Omental fat pad (tissue), 4 donors: Measurements from ENCODE around the gene FRMPD2. TPM values are rescaled to one million over a fixed set of nuclear protein-coding genes. Genes with fewer than 3 reads are reported as not detected.
"Not testable (repeated sequence)": the region's sequence is repeated elsewhere in the genome, so short reads cannot be mapped to it uniquely, and the experiment has no call there.

Experiments used
- ATAC-seq: fragments of 150-250 bp; one replicate; pipeline ENCODE4 v1.9.1; 2016; ENCODE audit warnings: mild to moderate bottlenecking, moderate library complexity; ENCODE audit not compliant: low FRiP score
- DNase-seq: peaks from one replicate; pipeline ENCODE4 v3.0.0-alpha.2; 2019; ENCODE audit warnings: low spot score
- total RNA-seq, 4 donors: library from RNA; depleted of rRNA; stranded (reverse); fragments of >200 nt; gene quantifications; one replicate each; pipeline ENCODE4 v1.1.0, GENCODE V29; 2016
- TF ChIP-seq, protein P1 (sequence below), 3 donors: fragments of 450-650 bp; IDR thresholded peaks; one replicate each; pipeline ENCODE4 v1.5.1; 2016 to 2017; ENCODE audit warnings: antibody characterized with exemption in 3 of 3, mild to moderate bottlenecking in 3 of 3, moderate library complexity in 2 of 3

FRMPD2 gene
- total RNA-seq, 4 donors from 2014 or later, result not detected

DNA sequence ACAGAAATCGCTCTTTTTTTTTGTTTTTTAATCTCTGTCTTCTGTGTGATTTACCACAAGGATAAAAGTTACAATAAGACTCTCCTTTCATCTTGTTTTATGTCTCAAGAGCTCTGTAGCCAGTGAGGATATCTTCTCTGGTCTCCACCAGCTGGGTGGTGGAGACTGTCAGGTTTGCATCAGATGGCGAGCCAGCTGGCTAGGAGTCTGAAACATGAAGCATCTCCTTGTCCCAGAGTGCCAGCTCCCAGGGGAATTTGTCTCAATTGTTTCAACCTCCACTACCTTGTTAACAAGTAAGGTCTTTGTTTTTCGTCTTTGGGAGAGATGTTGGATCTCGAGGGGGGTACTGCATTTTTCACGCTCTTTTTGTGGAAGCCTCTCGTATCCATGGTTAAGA lies 47.3 kb downstream of the FRMPD2 start:
- DNase-seq, result no peak
- ATAC-seq, result no peak
- TF ChIP-seq, protein P1, sequence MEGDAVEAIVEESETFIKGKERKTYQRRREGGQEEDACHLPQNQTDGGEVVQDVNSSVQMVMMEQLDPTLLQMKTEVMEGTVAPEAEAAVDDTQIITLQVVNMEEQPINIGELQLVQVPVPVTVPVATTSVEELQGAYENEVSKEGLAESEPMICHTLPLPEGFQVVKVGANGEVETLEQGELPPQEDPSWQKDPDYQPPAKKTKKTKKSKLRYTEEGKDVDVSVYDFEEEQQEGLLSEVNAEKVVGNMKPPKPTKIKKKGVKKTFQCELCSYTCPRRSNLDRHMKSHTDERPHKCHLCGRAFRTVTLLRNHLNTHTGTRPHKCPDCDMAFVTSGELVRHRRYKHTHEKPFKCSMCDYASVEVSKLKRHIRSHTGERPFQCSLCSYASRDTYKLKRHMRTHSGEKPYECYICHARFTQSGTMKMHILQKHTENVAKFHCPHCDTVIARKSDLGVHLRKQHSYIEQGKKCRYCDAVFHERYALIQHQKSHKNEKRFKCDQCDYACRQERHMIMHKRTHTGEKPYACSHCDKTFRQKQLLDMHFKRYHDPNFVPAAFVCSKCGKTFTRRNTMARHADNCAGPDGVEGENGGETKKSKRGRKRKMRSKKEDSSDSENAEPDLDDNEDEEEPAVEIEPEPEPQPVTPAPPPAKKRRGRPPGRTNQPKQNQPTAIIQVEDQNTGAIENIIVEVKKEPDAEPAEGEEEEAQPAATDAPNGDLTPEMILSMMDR (IDR thresholded peaks at IDR 0.05), result no peak

DNA sequence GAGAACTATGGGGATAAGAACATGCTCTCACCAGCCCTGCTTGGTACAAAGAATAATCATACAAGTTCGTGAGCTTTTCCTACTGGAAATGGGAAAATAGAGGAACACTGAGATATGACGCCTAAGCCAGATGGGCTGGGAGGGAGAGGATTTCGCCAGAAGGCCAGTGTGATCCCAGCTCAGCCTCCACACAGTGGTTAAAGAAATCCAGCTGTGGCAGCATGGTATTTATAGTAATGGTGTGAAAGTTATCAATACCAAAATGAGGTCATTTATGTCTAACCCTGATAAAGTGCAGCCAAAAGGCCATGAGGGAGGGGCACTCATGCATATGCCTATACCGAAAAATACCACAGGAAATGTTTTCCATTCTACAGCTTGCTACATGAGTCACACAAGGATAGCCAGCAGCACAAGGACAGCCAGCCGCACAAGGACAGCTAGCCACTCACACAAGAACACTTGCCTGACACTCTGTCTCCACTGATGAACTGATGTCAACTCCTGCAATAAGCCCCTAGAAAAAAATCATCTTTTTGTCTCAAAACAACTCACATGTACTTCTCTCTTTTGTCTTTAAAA lies 49.4 kb downstream of the FRMPD2 start:
- ATAC-seq (no peak), DNase-seq (no peak)
- TF ChIP-seq, protein P1 (IDR thresholded peaks at IDR 0.05), result no peak

DNA sequence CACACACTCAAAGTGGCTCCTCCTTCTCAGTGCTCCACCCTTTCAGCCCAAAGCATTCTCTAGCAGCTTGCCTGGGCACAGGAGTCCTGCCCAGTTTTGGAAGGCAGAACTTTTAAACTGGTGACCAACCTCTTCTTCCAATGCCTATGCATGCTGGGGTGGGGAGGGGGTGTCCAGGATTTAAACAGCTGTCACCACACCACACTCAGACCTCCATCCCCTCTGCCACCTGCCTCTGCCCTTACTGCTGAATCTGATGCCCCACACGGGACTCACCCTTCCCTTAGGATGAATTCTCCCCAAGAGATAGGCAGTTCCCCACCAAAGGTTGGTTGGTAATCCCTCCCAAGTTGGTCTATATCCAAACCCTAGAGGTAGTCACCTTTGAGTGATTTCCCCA lies 50.2 kb downstream of the FRMPD2 start:
- TF ChIP-seq, protein P1 (IDR thresholded peaks at IDR 0.05), result no peak
- ATAC-seq, result no peak
- DNase-seq, result no peak

DNA sequence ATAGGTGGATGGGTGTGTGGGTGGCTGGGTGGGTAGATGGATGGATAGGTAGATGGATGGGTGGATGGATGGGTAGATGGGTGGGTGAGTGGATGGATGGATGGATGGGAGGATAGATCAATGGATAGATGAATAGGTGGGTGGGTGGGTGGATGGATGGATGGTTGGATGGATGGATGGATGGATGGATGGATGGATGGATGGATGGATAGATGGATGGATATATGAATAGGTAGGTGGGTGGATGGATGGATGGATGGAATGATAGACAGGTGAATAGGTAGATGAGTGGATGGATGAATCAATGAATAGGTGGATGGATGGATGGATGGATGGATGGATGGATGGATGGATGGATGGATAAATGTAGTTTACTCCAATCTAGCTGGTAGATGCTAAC lies 52.7 kb downstream of the FRMPD2 start:
- TF ChIP-seq, protein P1 (IDR thresholded peaks at IDR 0.05), result no peak
- no peak for ATAC-seq
- DNase-seq, result no peak

DNA sequence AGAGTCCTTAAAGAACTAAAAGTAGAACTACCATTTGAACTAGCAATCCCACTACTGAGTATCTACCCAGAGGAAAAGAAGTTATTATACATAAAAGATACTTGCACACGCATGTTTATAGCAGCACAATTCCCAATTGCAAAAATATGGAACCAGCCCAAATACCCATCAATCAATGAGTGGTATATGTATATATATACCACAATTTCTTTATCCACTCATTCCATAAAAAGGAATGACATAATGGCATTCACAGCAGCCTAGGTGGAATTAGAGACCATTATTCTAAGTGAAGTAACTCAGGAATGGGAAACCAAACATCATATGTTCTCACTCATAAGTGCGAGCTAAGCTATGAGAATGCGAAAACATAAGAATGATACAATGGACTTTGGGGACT lies 53.5 kb downstream of the FRMPD2 start:
- not testable (repeated sequence) for ATAC-seq, DNase-seq

DNA sequence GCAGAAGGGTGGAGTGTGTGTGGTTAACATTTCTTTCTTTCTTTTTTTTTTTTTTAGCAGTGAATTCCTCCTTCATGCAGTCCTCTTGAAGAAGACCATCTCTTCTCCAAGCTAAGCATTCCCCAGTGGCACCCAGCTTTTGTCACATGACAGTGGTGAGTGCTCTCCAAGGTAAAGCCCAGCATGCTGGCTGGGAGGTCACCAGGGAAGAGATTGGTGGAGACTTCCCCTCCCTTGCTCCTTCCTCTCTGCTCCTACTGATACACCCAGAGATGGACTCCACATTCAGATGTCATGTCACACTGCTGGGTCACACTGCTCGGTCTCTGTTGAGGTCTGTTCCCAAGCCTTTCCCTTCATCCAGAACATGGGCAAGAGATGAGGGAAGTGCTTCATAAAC lies 55.3 kb downstream of the FRMPD2 start:
- no peak for DNase-seq

DNA sequence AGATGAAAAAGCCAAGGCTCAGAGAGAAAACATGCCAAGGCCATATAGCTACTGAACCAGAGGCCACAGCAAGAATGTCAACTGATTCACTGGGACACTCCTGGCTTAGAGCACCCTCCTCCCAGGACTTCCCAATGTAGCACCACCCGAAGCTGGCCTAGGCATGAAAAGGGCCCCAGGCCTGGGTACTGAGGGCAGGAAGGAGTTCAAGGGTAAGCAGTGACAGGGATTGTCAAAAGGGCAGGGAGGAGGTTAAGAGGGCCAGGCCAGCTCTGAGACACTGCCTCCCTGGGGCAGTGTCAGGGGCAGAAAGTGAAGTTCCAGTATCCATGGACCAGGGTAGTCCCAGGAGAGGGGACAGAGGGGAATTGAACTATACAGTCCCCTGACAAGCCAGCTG lies 57.8 kb downstream of the FRMPD2 start:
- ATAC-seq (no peak), DNase-seq (no peak)
- TF ChIP-seq, protein P1 (IDR thresholded peaks at IDR 0.05), result no peak

More for the DNA sequence above, 55.3 kb downstream of the FRMPD2 start:
- TF ChIP-seq, protein P1 (IDR thresholded peaks at IDR 0.05), result no peak
- no peak for ATAC-seq

DNA sequence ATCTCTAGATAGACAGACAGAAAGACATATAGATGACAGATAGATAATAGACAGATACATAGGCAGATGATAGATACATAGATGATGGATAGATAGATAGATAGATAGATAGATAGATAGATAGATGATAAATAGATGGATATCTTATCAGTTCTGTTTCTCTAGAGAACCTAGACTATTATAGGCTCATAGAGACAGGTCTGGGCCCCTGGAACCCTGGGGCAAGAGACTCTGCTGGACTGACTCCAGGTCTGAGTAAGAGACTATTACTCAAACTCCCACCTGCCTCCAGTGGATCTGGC lies 58.3 kb downstream of the FRMPD2 start:
- ATAC-seq (no peak), DNase-seq (no peak)
- TF ChIP-seq, protein P1 (IDR thresholded peaks at IDR 0.05), result no peak
